RCC 7860 (cell line): ENCODE results near the gene CXXC5.
A peak's percentile ranks its signal among the peaks of the same experiment; 100 is the strongest.
"Not testable (repeated sequence)": the region's sequence is repeated elsewhere in the genome, so short reads cannot be mapped to it uniquely, and the experiment has no call there.

ENCODE experiments used
- DNase-seq: peaks from one replicate; pipeline ENCODE4 v3.0.0-alpha.2; 2015; ENCODE audit warnings: low spot score
- FAIRE-seq: peaks from 2 replicates; lab custom pipeline; 2012; peaks lifted over from hg19 to GRCh38; lab: Jason Lieb, UNC

CXXC5 gene

DNA sequence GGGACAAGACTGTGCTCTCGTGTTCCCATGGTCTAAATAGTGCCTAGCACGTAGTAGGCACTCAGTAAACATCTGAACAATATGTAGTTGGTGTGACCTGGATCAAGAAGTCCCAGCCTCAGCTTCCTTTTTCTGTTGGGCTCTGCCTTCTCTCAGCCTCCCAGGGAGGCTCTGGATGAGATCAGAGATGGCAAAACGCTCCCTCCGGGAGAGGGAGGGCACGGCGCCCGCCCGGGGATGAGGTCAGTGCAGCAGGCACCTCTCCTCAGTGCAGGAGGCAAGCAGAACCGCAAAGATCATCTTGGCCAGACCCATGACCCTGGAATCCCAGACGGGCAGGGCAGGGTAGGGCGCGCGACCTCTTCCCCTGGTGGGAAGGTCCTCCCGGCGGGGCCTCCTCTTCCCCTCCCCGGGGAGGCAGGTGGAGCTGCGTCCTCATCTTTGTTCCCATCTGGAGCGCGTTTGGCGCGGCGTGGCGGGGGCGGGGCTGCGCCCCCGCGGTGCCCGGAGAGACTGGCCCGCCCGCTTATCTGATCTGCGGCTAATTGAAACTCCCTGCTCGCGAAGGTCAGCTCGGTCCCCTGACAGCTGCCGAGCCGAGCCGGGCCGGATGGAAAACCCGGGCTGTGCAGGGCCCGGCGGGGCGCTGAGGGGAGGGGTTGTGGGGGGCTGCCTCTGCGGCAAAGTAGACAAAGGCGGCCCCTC, 60.9 kb downstream of the CXXC5 start:
- peak; percentile 99 for DNase-seq

DNA sequence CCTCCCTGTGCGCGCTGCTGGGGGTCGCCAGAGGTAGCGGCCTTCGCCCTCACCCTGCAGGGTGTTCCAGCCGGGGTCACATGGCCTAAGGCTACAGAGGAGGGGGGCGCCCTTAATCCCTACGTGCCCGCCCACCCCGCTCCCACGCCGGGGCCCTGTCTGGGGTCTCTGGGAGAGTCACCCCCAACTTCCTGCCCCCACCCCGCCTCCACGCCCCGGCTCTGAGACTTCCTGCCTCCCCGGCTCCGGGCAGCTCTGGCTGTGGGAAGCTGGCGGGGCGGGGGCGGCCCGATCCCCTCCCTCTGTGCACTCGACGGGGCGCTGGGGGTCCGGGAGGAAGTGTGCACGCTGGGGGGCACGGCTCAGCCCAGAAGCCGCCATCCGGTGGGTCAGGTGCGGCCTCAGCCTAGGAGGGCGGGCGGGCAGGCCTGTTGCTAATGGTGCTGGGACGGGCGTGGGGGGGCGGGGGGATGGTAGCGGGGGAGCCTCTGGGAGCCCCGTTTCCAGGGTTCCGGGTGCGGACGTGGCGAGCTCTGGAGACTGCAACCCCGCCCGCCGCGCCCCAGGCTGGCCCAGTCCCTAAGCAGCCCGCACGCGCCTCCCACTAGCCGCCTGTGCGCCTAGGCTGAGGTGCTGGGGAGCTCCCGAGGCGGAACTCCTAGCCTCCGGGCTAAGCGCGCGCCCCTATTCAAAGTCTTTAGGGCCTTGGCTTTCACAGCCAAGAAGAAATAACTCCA, 61.6 kb downstream of the CXXC5 start:
- no peak for FAIRE-seq
- no peak for DNase-seq

More for the DNA sequence above, 60.9 kb downstream of the CXXC5 start:
- peak; percentile 94 for FAIRE-seq

DNA sequence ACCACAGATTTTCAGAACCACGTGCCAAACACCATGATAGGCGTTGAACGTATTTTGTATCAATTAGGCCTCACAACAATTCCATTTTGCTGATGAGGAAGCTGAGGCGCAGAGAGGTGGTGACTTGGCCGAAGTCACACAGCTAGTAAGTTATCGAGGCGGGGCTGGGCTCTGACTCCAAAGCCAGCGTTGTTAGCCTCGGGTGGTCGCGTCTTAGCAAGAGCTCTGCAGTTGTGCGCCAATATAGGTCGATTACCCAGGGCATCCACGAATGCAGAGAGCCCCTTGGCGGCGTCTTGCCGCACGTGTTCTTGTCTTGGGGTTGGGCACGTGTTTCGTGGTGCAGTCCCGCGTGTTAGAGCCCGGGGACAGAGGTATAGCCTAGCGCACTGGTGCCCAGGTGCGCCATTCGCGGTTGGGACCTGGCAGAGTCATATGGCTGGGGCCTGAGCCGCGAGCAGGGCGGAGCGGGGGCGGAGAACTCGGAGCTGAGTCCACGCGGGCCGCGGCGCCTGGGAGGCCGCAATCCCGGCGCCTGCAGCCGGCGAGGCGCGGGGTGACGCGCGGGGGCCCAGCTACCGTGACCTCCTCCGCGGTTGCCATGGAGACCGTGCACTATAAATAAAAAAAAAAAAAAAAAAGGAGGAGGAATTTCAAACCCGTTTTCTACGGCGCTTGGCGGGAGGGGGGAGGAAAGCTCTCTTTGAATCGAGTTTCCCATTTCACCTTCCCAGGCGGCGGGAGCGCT, 62.3 kb downstream of the CXXC5 start:
- DNase-seq (peak; percentile 90), FAIRE-seq (no peak)

DNA sequence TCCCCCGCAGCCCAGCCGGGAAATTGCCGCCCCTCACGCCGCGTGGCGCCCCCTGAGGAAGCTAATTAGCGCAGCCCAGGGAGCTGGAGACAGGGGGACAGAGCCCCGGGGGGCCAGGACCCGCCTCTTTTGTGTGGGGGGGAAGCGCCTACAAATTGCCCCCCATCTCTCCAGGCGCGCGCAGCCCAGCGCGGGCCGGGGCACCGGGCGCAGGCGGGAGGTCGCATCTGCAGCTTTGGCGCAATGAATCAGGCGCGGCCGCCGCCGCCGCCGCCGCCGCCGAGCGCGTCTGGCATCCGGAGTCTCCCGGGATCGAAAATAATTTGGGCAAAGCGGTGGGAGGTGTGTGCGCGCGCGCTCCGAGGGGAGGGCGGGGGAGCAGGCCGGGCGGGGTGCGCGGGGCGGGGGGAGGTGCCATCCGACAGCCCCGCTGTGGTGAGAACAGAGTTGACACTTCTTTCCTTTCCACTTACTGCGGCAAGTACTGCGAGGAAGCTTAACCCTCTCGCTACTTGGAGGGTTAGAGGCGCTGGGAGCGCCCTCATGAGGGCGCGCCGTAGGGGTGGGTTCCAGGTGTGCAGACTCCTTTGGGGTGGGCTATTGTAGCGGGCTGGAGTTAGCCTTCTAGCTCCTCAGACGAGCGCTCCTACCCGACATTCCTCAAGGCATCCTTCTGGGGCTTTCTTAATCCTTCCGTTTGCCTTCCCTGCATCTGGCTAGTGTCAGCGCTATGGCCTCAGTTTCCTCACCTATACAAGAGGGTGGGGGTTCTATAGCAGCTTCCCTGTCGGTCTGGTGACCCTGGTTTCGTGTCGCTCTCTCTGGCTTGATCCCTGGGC, 63.1 kb downstream of the CXXC5 start:
- DNase-seq, result peak; percentile 74
- no peak for FAIRE-seq

DNA sequence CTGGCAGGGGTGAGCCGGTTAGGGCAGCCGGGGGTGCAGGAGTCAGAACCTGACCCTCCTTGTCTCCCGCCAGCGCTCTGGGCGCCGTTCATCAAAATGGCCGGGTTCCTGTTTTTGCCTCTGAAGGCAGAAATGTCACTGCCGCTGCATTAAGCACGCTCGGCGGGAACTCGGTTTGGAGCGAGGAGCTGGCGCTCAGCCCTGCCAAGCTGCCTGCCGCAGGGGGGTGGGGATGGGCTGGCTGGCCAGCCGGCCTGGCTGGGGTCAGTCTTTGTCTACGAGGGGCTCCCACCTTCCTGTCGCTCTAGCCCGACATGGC, 63.7 kb downstream of the CXXC5 start:
- no peak for FAIRE-seq
- DNase-seq, result no peak

DNA sequence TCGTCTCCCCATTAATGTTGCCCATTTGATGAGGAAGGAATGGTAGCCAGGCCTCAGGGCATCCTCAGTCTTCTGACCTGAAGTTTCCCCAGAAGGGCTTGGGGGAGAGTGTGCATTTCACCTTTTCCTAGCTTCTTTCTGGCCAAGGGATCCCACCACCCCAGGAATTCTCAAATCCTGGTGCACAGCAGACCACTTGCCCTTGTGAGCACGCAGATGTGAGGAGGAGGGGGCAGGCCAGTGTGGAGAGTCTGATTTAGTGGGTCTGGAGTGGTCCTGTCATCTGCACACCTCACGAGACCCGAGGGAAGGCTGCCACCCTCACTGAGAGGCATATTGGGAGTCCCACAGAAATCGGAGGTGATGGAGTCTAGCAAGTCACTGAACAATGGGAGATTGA, 64.3 kb downstream of the CXXC5 start:
- FAIRE-seq (no peak), DNase-seq (peak; percentile 2)

DNA sequence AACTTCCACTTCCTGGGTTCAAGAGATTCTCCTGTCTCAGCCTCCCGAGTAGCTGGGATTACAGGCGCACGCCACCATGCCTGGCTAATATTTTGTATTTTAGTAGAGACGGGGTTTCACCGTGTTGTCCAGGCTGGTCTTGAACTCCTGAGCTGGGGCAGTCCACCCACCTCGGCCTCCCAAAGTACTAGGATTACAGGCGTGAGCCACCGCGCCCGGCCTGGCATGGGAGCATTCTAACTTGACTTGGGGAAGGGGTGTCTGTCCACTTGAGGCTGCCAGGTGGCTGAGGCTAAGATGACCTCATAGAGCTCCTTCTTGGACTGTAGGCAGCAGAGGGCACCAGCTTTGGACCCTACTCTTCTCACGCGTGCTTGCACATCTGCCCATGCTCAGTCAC, 65.7 kb downstream of the CXXC5 start:
- not testable (repeated sequence) for DNase-seq, FAIRE-seq

DNA sequence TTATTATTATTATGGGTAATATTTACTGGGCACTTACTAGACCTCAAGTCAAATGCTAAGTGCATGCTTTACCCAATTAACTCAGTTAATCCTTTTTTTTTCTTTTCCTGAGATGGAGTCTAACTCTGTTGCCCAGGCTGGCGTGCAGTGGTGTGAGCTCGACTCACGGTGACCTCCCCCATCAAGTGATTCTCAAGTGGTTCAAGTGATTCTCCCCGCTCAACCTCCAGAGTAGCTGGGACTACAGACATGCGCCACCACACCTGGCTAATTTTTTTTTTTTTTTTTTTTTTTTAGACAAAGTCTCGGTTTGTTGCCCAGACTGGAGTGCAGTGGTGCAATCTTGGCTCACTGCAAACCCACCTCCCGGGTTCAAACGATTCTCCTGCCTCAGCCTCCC, 69.1 kb downstream of the CXXC5 start:
- FAIRE-seq, result no peak
- no peak for DNase-seq

DNA sequence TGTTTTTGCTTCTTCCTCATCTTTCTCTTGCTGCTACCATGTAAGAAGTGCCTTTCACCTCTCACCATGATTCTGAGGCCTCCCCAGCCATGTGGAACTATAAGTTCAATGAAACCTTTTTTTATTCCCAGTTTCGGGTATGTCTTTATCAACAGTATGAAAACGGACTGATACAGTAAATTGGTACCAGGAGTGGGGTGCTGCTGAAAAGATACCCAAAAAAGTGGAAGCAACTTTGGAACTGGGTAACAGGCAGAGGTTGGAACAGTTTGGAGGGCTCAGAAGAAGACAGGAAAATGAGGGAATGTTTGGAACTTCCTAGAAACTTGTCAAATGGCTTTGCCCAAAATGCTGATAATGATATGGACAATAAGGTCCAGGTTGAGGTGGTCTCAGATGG, 70.3 kb downstream of the CXXC5 start:
- not testable (repeated sequence) for FAIRE-seq, DNase-seq

DNA sequence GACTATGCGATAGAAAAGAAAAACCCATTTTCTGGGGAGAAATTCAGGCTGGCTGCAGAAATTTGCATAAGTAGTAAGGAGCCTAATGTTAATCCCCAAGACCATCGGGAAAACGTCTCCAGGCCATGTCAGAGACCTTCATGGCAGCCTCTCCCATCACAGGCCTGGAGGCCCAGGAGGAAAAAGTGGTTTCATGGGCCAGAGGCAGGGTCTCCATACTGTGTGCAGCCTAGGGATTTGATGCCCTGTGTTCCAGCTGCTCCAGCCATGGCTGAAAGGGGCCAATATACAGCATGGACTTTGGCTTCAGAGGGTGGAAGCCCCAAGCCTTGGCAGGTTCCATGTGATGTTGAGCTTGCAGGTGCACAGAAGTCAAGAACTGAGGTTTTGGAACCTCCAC, 71.8 kb downstream of the CXXC5 start:
- not testable (repeated sequence) for FAIRE-seq

DNA sequence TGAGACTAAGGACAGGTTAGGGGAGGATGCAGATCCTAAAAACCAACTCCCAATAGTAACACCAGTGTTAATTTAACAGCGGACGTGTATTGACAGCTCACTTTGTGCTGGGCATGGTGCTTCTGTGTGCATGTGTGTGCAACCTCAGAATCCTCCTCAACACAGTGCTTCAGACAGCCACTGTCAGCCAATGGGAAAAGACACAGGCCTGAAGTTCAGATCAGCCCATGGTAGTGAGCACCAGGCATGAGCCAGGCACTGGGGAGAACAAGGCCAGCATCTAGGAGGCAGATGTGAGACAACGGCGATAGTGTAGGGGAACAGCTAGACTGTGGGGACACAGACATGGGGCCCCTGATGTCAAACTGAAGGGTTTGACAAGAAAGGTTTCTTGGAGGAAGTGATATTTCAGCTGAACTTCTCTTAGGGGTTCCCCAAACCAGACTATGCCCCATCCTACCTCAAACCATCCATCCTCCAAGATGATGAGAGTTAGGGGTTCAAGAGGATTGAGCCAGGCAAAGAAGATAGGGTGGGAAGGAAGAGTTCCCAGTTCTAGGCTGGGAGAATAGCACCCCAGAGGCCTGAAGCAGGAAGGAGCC, 75.9 kb downstream of the CXXC5 start:
- FAIRE-seq (no peak), DNase-seq (no peak)

More for the DNA sequence above, 71.8 kb downstream of the CXXC5 start:
- not testable (repeated sequence) for DNase-seq

DNA sequence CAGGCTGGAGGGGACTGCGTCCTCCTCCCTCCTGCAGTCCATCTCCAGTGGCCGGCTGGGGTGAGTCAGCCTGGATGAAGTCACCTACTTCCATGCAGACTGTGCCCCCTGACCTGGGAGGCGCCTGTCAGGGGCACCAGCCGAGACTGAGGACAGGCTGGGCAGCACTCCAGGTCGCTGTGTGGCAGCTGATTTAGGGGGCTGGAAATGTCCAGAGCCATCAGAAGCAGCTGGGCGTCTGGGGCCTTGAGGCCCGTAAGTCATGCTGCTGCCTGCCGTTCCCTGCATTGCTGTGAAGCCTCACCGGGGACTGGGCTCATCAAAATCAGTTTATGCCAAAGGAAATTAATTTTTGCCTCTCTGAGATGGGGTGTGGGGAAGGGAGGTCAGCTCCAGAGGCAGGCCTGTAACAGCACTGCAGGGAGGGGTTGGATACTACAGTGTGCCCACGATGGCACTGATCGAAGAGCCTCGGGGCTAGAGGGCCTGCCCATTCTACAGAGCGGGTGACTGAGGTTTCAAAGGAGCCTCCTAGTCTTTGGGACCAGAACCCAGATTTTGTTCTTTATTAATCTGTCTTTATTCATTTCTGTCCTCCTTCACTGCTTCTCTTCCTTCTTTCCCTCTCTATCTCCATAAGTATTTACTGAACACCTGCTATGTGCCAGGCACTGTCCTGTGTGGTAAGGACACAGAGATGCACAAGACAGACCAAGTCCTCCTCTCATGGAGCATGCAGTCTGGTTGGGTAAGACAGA, 77.1 kb downstream of the CXXC5 start:
- FAIRE-seq (peak; percentile 96), DNase-seq (peak; percentile 97)

DNA sequence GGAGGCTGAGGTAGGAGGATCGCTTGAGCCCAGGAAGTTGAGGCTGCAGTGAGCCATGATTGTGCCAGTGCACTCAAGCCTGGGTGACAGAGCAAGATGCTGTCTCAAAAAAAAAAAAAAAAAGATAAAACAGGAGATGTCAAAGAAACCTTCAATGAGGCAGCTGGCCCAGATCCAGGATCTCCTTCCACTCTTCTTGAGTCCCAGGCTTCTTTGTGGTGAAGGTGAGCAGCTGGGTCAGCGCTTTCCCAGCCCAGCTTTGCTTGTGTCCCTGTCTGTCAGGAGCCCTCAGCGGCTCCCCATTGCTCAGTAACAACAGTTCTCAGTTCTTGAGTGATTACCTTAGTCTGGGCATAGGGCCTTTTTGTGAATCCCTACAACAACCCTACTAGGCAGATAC, 78.1 kb downstream of the CXXC5 start:
- DNase-seq (peak; percentile 87), FAIRE-seq (peak; percentile 91)

DNA sequence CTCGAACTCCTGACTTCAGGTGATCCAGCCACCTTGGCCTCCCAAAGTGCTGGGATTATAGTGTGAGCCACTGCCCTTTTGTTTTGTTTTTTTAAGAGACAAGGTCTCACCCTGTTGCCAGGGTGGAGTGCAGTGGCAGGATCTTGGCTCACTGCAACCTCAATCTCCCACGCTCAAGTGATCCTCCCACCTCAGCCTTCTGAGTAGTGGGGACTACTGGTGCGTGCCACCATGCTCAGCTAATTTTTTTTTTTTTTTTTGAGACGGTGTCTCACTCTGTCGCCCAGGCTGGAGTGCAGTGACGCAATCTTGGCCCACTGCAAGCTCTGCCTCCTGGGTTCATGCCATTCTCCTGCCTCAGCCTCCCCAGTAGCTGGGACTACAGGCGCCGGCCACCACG, 79.5 kb downstream of the CXXC5 start:
- peak; percentile 98 for DNase-seq
- FAIRE-seq, result peak; percentile 96

DNA sequence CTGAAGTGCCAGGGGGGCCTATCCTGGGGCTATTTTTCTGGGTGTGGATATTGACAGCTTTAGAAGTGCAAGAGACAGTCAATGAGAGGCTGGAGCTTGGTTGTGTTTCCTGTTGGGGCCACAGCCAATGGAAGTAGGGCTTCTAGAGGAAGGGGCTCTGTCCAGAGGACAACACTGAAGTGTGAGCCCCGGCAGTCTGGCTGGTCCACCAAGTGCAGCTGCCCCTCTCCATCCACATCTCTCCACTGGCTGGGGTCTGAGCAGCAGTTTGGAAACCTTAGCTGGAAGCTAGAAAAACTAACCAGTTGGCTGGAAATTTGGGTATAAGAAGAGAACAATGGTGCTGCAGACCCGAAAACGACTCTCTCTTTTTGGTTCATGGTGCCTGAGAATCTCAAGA, 83.1 kb downstream of the CXXC5 start:
- FAIRE-seq (no peak), DNase-seq (no peak)

DNA sequence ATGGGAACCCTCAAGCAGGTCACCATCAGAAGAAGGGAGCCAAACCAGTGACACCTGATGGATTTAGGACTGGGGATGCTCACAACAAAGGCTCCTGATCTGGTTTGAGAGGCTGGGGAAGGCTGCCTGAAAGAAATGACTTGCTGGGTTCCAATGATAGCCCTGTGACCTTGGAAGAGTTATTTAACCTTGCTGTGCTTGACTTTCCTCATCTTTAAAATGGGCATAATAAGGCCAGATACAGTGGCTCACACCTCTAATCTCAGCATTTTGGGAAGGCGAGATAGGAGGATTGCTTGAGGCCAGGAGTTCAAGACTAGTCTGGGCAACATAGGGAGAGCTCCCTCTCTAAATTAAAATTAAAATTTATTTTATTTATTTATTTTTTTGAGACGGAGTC, 83.9 kb downstream of the CXXC5 start:
- DNase-seq (no peak), FAIRE-seq (no peak)

DNA sequence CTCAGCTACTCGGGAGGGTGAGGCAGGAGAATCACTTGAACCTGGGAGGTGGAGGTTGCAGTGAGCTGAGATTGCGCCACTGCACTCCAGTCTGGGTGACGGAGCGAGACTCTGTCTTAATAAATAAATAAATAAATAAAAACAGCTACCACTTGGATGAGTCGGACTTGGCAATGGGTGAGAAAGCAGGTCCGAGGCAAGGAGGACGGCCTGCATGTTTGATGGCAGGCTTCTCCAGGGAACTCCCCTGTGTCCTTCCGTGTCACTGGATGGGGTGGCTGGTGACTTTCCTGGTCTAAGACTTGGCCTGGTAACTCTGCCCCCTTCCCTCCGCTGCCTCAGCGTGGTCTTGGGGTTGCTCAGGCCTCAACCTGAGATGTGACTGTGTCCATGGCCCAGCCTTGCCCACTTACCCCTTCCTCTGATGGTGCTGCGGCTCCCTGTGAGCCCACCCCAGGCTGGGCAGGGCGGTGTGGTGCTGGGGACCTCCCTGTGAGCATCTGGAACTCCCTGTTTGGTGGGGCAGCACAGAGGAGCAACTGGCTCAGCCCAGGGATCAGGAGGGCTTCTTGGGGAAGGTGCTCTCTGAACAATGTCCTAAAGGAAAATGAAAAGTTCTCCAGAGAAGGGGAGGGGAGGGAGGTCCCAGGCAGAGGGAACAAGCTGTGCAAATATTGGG, 85.0 kb downstream of the CXXC5 start:
- FAIRE-seq (no peak), DNase-seq (no peak)
